SHP77 treated with DMSO at 0.1 percent for 48 hours (cell line): ENCODE measurements around the gene RNF7.
"Not testable (repeated sequence)": the region's sequence is repeated elsewhere in the genome, so short reads cannot be mapped to it uniquely, and the experiment has no call there.

ENCODE experiments used
- DNase-seq: peaks from one replicate; lab custom pipeline; 2025; lab: John Stamatoyannopoulos, UW

The RNF7 gene

DNA sequence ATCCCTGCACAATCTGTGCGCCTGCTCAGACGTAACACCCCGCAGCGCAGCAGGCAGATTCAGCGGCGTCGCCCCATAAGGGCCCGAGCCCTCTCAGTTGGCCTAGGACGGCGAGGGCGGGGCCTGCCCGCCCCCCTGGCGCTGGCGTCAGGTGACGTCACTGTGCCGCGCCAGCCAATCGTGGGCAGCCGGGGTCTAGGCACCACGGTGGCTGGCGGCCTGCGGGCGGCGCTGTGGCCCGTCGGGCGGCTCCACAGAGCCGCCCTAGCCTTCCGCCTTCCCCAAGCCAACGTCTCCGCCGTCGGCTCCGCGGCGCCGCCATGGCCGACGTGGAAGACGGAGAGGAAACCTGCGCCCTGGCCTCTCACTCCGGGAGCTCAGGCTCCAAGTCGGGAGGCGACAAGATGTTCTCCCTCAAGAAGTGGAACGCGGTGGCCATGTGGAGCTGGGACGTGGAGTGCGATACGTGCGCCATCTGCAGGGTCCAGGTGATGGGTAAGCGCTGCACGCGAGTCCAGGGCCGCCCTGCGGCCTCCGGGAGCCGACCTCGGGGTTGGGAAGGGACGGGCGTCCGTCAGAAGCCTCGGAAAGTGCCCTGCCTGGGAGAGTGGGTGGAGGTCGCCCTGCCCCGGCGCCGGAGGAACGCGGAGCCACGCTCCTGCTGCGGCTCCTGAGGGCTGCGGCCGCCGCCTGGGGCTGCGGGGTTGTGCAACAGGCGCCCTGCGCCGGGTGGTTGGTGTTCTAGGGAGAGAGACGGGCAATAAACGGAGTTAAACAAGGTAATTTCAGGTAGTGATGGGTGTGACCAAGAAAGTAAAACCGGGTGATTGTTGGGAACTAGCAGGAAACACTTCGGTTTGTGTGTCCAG, at the start of gene RNF7:
Gene RNF7 (plus strand): TSS at position 277 of the 869 bp plus-strand sequence. CDS start 44 bp downstream, at position 321.
- DNase-seq, result peak; percentile 76

DNA sequence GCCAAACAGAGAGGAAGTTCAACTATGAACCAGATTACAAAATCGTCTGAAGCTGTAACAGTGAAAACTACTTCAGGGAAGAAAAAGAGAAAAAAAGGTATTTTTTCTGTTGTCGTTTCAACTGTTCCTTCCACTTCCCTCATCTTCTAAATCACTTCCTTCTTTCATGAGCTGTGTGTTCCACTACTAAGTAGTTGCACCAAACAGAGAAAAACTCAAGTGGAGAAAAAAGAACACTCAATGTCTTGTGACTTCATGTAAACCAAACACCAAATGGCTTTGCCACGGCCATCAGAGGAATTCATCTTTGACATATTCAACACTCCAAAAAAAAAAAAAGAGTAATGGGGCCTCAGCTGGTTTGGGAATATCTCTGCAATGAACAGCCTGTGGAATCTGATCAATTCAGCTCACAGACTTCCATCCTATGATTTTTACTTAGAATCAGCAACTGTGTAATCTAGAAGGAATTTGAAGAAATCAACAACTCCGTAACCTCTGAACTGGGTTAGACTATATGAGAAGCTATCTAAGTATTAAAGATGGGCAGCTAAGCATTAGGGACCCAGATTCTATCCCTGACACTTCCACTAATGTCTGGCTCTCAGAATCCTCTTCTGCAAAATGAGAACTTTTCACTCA, 47.5 kb upstream of the RNF7 start:
- no peak for DNase-seq

DNA sequence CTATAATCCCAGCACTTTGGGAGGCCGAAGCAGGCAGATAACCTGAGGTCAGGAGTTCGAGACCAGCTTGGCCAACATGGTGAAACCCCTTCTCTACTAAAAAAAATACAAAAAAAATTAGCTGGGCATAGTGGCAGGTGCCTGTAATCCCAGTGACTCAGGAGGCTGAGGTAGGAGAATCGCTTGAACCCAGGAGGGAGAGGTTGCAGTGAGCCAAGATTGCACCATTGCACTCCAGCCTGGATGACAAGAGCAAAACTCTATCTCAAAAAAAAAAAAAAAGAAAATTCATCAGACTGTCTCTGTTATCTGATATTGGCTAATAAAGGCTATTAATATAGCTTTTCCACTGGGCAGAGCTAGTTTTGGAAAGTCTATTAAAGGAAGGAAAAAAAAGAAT, 46.6 kb upstream of the RNF7 start:
- DNase-seq, result not testable (repeated sequence)

DNA sequence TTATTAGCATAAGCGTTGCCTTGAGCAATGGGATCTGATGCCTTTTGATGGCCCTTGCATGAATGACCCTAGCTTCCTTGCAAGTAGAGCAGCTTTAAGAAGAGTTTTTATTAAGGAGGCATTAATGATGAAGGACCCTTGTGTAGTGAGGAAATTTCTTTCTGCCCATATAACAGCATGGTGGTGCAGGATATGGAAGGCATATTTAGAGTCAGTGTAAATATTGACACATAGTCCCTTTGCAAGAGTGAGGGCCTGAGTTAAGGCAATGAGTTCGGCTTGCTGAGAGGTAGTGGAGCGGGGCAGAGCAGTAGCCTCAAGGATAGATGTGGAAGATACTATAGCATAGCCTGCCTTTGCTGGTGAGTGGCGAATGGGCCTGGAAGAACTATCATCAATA, 45.1 kb upstream of the RNF7 start:
- DNase-seq, result not testable (repeated sequence)

DNA sequence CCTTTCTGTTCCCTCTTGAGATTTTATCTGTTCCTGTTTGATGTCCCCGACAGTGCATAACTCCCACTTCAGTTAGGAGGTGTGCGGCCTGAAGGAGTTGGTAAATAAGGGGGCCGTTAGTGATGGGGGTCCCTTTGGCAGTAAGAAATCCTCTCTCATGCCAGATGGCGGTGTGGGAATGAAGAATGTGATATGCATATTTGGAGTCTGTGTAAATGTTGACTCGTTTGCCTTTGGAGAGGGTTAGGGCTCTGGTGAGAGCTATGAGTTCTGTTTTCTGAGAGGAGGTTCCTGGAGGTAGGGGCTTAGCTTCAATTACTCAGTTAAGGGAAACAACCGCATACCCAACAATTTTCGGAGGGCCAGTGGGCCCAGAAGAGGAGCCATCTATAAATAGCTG, 38.8 kb upstream of the RNF7 start:
- no peak for DNase-seq

DNA sequence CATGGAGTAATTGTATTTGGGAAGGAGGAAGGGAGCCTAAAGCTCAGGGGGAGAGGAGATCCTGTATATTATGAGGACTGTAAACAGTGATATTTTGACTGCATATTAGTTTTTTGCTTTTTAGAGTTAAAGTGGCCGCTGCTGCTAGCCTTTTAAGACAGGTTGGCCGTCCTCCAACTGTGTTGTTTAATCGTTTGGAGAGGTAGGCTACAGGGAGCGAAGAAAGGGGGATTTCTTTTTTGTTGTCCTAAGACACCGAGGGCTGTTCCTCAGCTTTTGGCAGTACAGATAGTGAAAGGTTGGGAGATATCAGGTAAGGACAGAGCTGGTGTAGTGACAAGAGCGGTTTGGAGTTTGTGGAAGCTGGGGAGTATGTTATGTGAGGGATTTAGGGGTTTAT, 38.2 kb upstream of the RNF7 start:
- no peak for DNase-seq

DNA sequence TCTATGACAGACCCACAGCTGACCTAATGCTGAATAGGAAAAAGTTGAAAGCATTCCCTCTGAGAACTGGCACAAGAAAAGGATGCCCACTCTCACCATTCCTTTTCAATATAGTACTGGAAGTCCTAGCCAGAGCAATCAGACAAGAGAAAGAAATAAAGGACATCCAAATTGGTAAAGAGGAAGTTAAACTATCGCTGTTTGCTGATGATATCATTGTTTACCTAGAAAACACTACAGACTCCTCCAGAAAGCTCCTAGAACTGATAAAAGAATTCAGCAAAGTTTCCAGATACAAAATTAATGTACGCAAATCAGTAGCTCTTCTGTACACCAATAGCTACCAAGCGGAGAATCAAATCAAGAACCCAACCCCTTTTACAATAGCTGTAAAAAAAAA, 34.7 kb upstream of the RNF7 start:
- not testable (repeated sequence) for DNase-seq

DNA sequence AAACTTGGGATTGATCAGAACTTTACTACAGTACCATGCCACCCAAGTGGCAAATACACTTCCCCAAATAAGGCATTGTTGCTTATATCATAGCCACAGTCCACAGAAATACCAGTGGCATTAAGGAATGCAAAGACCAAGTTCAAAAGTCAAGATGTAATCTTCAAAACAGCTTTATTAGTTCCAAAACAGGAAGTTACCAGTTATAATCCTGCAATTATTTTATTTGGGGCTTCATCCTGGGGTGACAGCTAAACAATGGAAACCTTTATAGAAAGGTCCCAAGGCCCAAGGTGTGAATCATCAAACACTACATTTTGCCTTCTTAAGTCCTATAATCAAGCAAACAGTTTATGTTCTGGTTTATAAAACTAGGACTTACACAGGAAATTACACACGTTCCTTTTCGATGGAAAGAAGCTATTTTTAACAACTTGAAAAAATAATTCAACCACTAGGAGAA, 30.3 kb upstream of the RNF7 start:
- no peak for DNase-seq

DNA sequence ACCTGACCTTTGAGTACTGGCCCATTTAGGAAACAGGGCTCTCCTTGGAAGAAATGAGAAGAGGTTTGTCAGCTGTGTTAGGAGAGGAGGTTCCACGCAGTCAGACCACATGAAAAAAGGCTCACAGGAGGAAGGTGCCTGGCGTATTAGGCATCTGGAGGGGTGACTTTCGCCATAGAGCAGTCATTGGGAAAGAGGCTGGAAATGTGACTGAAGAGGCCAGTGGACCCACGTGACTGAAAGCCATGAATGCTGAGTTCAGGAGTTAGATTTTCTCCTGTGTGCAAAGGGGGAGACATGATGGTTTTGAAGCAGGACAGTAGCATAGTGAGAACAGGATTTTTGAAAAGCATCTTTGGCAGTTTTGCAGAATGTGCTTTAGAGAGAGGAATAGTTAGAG, 29.7 kb upstream of the RNF7 start:
- DNase-seq, result no peak

DNA sequence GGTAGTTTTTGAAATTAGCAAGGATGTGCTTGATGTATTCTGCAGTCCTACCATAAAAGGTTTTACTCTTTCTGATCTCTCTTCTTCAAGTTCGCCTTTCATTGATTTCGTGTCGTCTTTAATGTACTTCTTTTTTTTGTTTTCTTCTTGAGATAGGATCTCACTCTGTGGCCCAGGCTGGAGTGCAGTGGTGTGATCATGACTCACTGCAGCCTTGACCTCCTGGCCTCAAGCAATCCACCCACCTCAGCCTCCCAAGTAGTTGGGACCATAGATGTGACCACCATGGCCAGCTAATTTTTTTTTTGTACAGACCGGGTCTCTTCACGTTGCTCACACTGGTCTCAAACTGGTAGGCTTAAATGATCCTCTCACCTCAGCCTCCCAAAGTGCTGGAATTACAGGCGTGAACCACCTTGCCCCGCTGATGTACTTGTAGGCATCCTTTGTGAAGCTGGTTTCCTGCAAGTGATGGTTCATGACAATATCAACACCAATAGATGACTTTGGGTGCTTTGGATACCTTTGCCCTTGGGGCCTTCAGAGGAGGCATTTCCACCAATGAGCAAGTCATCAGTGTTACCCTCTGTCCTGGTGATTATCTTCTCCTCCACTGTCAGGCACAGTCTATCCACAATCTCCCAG, 28.9 kb upstream of the RNF7 start:
- no peak for DNase-seq

DNA sequence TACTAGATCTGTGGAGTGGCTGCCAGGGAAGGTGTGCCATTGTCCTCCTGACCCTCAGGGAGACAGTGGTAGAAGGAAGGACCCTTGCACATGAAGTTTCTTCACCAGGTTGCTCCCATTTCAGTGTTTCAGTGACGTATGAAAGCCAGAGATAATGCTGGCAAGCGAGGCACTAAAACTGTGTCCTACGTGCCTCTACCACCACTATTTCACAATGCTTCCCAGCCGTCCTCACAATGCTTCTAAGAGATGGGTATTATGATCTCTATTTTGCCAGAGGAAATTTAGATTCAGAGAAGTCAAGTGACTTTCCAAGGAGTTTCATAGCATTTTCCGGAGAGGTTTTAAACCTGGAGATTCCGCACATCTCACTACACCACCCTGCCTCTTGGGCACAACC, 28.0 kb upstream of the RNF7 start:
- no peak for DNase-seq

DNA sequence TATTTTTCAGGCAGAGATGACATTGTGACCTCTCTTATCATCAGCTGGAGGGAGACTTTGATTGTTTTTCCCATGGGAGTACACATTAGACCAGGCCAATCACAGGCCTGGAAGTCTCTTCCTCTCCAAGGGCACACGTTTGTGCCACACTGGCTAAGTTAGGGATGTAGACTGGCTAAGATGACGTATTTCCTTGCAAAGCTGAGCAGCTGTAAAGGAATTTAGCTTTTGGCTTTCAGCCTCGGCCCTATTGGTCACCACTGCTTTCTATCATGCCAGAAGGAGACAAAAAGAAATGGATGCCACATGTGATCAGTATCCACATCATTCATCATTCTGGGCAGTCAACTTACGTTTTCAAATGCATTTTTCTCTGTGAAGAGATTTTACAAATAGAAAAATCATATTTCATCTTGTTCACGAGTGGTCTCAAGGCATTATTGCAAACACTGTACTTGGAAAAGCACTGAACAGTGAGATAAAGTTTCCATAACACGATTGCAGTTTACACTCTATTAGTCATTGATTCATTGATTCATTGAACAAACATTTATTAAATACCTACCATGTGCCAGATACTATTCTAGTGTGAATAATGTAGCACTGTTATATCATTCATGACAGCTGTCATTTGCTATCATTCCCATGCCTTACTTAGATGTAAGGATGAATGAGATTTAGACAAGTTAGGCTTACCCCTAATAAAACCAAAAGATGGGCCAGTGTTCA, 27.0 kb upstream of the RNF7 start:
- no peak for DNase-seq

DNA sequence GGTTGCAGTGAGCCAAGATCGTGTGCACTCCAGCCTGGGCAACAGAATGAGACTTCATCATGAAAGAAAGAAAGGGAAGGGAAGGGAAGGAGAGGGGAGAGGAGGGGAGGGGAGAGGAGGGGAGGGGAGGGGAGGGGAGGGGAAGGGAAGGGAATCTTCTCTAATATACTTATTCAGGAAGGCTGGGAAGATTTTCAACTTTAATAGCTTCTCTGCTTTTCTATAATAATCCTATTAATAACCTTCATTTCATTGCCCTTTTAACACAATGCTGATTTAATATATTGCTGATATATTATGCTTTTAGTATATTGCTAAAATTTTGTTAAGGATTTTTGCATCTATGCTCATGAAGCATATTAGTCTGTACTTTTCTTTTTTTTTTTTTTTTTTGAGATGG, 23.4 kb upstream of the RNF7 start:
- no peak for DNase-seq

DNA sequence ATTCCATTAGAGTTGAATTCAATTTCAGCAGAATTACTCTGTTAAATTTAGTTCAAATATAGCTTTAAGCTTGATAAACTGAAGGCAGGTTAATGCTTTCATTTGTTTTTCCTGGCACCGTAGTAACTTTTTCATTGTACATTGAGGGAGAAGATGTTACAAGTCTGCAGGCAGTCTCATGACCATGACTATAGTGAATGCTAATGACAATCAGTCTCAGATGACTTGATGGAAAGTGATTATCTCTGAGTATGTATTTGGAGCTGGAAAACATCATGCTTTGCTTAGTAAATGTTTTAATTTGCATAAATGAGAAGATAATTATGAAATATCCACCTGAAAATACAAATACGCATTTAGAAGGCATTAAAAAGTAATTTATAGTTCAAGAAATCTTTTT, 16.0 kb upstream of the RNF7 start:
- no peak for DNase-seq

DNA sequence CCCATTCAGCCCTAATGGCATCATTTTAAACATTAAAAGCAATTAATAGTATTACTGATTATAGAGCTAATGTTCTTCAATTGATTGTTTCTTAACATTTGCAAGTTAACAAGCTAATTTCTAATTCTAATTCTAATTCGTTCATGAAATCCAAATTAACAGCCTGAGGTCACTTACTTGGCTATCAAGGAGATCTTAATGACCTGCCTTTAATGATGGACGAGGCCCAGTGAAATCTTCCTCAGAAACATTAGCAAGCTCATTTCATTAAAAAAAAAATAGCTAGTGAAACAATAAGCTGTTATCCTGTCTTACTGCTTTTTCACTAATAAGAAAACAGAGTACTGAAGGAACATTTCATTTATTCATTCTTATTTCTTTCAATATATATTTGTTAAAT, 15.4 kb upstream of the RNF7 start:
- no peak for DNase-seq

DNA sequence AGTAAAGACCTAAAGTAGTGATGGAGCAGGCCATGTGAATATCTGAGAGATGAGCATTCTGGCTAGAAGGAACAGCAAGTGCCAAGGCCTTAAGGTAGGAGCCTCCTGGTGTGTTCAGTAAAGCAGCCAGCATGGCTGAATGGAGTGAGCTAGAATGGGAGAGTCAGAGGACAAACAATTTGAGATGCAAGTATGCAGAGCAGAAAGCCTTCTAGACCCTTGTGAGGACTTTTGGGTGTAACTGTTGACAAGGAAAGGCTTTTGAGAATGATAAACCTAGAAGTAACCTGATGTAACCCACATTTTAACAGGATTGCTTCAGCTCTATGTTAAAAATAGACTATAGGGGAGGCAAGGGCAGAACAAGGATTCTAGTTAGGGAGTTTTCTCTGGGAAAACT, 14.8 kb upstream of the RNF7 start:
- no peak for DNase-seq

DNA sequence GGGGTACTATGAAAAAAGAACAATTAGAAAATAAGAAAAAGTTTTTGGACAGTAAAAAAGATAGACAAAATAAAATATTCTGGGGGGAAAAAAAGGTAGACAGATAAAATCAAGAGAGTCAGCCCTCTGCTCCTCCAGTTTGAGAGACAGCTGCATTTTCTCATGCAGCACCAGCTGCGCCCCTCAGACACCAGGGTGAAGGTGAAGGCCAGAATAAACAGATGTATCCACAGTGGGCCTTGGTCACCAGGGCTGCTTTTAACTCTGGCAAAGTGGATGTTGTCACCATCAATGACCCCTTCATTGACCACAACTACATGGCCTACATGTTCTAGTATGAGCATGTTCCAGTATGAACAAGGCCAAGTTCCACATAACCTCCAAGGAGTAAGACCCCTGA, 13.9 kb upstream of the RNF7 start:
- DNase-seq, result no peak

DNA sequence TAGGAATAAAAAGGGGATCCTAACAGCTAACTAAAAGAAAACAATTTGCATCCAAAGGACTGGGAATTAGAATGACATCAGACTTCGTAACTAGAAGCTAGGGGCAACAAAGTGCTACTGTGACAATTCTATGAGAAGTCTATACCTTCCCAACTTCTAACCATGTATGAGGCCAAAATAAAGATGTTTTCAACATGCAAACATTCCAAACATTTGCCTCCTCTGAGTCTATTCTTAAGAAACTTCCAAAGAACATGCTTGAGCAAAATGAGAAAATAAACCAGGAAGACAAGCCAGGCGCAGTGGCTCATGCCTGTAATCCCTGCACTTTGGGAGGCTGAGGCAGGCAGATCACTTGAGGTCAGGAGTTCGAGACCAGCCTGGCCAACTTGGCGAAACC, 13.1 kb upstream of the RNF7 start:
- no peak for DNase-seq

DNA sequence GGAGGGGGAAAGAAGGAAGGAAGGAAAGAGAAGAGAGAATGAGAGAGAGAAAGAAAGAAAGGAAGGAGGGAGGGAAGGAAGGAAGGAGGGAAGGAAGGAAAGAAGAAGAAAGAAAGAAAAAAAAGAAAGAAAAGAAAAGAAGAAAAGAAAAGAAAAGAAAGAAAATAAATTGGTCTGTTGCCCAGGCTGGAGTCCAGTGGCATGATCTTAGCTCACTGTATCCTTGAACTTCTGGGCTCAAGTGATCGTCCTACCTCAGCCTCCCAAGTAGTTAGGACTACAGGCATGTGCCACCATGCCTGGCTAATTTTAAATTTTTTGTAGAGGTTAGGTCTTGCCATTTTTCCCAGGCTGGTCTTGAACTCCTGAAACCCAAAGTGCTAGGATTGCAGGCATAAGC, 11.6 kb upstream of the RNF7 start:
- DNase-seq, result no peak

DNA sequence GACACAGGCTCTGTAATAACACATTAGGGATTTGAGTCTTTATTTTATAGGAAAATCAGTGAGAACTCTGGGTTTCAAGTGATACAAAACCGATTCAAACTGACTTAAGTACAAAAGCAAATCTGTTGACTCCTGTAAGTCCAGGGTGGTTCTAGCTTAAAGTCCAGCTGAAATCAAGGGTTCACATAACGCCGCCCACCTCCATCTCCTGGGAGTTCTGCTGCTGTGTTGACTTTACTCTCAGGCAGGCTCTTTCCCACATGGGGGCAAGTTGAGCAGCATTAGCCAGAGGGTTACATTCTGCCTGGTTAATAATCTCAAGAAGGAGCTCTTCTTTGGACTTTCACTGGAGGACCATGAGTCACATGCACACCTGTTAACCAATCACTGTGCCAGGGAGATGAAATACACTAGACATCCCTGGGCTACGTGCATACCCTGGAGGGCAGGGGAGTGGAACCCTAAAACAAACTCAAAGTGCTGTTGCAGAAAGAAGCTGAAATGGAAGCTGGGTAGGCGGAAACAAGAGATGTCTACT, 9.7 kb upstream of the RNF7 start:
- DNase-seq, result no peak

DNA sequence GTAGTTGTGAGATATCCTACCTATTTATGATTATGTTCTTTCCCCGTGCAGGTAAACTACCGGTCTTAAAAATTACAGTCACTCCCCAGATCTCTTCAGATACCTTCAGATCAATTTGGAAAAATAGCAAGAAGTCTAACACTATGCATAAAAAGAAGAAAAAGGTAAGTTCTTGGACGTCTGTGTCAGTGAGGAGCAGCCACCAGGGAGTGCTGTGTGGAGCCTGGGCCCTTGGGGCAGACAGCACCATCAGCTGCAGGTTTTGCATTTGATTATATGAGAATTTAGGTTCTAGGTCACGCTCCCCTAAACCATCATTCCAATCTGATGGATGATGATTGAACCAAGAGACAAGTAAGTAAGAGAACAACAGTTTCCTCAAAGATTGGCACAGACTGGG, 8.9 kb upstream of the RNF7 start:
- no peak for DNase-seq

DNA sequence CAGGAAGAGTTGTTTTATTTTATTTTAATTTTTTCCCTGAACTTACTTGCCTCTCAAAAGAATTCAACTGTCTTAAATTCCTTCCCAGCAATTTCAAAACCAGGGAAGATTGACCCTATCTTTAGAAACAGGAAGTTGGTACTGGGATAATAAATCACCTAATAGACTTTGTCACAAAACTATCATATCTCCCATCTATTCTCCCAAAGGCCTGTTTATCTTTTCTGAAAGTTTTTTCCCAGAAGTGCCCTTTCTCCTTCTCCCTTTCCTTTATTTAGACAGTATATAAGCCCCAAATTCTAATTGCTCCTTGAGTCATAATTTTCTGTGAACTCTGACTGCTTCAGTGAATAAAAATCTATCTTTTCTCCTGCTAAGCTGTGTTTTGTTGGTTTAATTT, 2.9 kb upstream of the RNF7 start:
- DNase-seq, result no peak
